ENCODE data around the gene LMF1.

The LMF1 gene

GRCh38 chr16:803754-804080 lies 167.1 kb downstream of the LMF1 start:
- DNase-seq (ENCODE audit: low spot score), result no peak

All from CD4-positive, alpha-beta T cell treated with Interleukin-2 at 100 ng/mL for 4 hours (primary cell).